NK-92 treated with Interleukin-12 subunit alpha and Interleukin-12 subunit beta, amount 100 ng/mL, for 24 hours (cell line): ENCODE results near the gene ZNF385D.

Source experiments
- DNase-seq: peaks from one replicate; lab custom pipeline; 2025; lab: John Stamatoyannopoulos, UW

ZNF385D gene

DNA sequence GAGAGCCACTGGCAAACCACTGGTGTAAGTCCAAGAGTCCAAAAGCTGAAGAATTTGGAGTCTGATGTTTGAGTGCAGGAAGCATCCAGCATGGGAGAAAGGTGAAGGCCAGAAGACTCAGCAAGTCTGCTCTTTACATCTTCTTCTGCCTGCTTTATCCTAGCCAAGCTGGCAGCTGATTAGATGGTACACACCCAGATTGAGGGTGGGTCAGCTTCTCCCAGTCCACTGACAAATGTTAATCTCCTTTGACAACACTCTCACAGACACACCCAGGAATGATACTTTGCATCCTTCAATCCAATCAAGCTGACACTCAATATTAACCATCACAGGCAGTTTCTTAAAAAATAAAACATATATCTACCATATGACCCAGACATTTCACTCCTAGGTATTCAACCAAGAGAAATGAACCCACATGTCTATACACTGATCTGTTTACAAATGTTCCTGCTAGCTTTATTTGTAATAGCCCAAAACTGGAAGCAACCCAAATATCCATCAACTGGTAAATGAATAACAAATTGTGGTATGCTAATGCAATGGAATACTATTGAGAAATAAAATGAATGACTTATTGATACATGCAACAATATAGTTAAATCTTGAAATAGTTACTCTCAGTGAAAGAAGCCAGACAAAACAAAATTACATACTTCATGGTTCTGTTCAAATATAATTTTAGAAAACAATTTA lies 373.8 kb downstream of the ZNF385D start:
- no peak for DNase-seq

DNA sequence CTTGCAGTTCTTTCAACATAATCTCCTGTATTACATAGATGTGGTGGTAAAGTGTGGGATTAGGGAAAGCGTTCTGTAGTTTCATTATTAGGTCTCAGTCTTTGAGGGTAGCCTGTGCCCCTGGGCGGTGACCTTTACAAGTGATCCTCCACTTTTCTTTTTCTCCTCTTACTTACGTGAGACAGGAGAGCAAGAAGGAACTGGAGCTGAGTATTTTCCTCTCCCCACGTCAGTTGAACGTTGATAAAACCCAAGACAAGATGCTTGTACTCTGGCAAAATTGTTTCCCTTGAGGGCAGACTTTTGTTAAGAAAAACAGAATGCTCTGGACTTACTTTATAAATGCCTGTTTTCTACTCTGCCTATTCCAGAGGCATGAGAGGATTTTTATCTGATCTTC lies 378.7 kb downstream of the ZNF385D start:
- no peak for DNase-seq
